B cell (primary cell): ENCODE data around the gene MARK4. TPM values are rescaled to one million over a fixed set of nuclear protein-coding genes. Genes with fewer than 3 reads are reported as not detected.

Experiments used
- ATAC-seq: fragments of 200-7000 bp; cut with Tn5 transposase; one replicate; pipeline ENCODE4 v1.10.0; 2021; ENCODE audit warnings: low read depth, mild to moderate bottlenecking, moderate number of reproducible peaks, moderate library complexity
- CTCF ChIA-PET: fragments of 350-600 bp; sonication (Branson Sonifier 250); formaldehyde crosslinking; loops from one replicate; lab custom pipeline; 2021; ENCODE audit warnings: antibody characterized with exemption, inconsistent platforms; lab: Charles Lee
- POLR2A ChIA-PET: fragments of 350-600 bp; sonication (Branson Sonifier 250); formaldehyde crosslinking; loops from one replicate; lab custom pipeline; 2021; ENCODE audit warnings: antibody characterized with exemption; lab: Charles Lee
- DNase-seq: peaks from one replicate; pipeline ENCODE4 v3.0.0; 2013
- H2AFZ ChIP-seq: 2 replicates; pipeline ENCODE4 v1.6.1; 2012; ENCODE audit warnings: mild to moderate bottlenecking, low read depth, low read length; ENCODE audit not compliant: insufficient read depth, poor library complexity, severe bottlenecking
- H3K27ac ChIP-seq, 2 donors: 1 replicate in 1 of 2; 2 replicates in 1 of 2; pipeline ENCODE4 v1.5.1; 2012 to 2013; ENCODE audit warnings: low read length in 2 of 2, mild to moderate bottlenecking in 2 of 2, moderate library complexity in 1 of 2
- H3K27me3 ChIP-seq, 4 experiments: fragments of 200-600 bp in 1 of 4; sonication (generic) in 1 of 4; replicated peaks in 1 of 4; 1 replicate in 2 of 4; 2 replicates in 2 of 4; pipeline versions ENCODE4 v1.6.1 to v1.7.0; 2013 to 2016; ENCODE audit warnings: low read length in 3 of 4, mild to moderate bottlenecking in 2 of 4, mixed read lengths in 1 of 4, moderate library complexity in 1 of 4; ENCODE audit not compliant: insufficient read depth in 4 of 4, control insufficient read depth in 3 of 4; ENCODE audit errors: control extremely low read depth in 1 of 4
- H3K36me3 ChIP-seq, 2 experiments: replicated peaks in 1 of 2; 1 replicate in 1 of 2; 2 replicates in 1 of 2; pipeline versions ENCODE4 v1.6.1 to v1.7.1; 2013; ENCODE audit warnings: low read length in 1 of 2; ENCODE audit not compliant: insufficient read depth in 2 of 2, control insufficient read depth in 1 of 2; ENCODE audit errors: control extremely low read depth in 1 of 2, extremely low read depth in 1 of 2
- H3K4me1 ChIP-seq, 2 donors: fragments of 200-600 bp in 1 of 2; sonication (generic) in 1 of 2; 1 replicate in 1 of 2; 2 replicates in 1 of 2; pipeline versions ENCODE4 v1.5.1 to v1.6.1; 2013 to 2017; ENCODE audit warnings: low read length in 2 of 2; ENCODE audit not compliant: control insufficient read depth in 2 of 2, insufficient read depth in 2 of 2
- H3K4me2 ChIP-seq: replicated peaks from 2 replicates; pipeline ENCODE3; 2012; ENCODE audit warnings: mild to moderate bottlenecking, low read depth, low read length; ENCODE audit not compliant: poor library complexity, severe bottlenecking
- H3K4me3 ChIP-seq, 5 experiments: fragments of 200-600 bp in 1 of 5; sonication (generic) in 1 of 5; 1 replicate in 3 of 5; 2 replicates in 2 of 5; pipeline versions ENCODE4 v1.5.1 to v1.7.0; 2011 to 2016; ENCODE audit warnings: low read length in 4 of 5, mild to moderate bottlenecking in 4 of 5, low read depth in 2 of 5, control low read depth in 1 of 5, moderate library complexity in 1 of 5; ENCODE audit not compliant: insufficient read depth in 1 of 5; ENCODE audit errors: control extremely low read depth in 1 of 5, extremely low read depth in 1 of 5
- H3K79me2 ChIP-seq: fragments of 200-600 bp; sonication (generic); one replicate; pipeline ENCODE4 v1.6.0; 2016; ENCODE audit warnings: low read length; ENCODE audit not compliant: control insufficient read depth, insufficient read depth
- H3K9ac ChIP-seq: fragments of 200-600 bp; sonication (generic); 2 replicates; pipeline ENCODE4 v1.6.1; 2017; ENCODE audit warnings: mild to moderate bottlenecking, low read length, moderate library complexity
- H3K9me3 ChIP-seq, 3 donors: one replicate each; pipeline versions ENCODE4 v1.6.1 to v1.7.1; 2013; ENCODE audit warnings: low read length in 2 of 3; ENCODE audit not compliant: control insufficient read depth in 2 of 3, insufficient read depth in 1 of 3; ENCODE audit errors: control extremely low read depth in 1 of 3
- H4K20me1 ChIP-seq: 2 replicates; pipeline ENCODE4 v1.6.0; 2012; ENCODE audit warnings: mild to moderate bottlenecking, low read length; ENCODE audit not compliant: insufficient read depth, control insufficient read depth, poor library complexity, severe bottlenecking
- H3K27ac Mint-ChIP-seq: one replicate; pipeline ENCODE4 v1.8.0; 2021; ENCODE audit warnings: mixed read lengths
- H3K27me3 Mint-ChIP-seq: one replicate; pipeline ENCODE4 v1.8.0; 2021; ENCODE audit warnings: mixed read lengths
- H3K4me1 Mint-ChIP-seq: one replicate; pipeline ENCODE4 v1.8.0; 2021; ENCODE audit warnings: mixed read lengths
- H3K4me3 Mint-ChIP-seq: one replicate; pipeline ENCODE4 v1.8.0; 2021; ENCODE audit warnings: mixed read lengths
- H3K9me3 Mint-ChIP-seq: one replicate; pipeline ENCODE4 v1.8.0; 2022; ENCODE audit warnings: mixed read lengths; ENCODE audit not compliant: insufficient read depth
- CTCF ChIP-seq: fragments of 200-600 bp; IDR thresholded peaks from one replicate; pipeline ENCODE4 v1.8.0; 2022; ENCODE audit warnings: antibody characterized with exemption, mild to moderate bottlenecking
- EZH2 ChIP-seq: IDR thresholded peaks from 2 replicates; pipeline ENCODE4 v1.6.1; 2012; ENCODE audit warnings: borderline replicate concordance, low read depth, mild to moderate bottlenecking, moderate library complexity, low read length; ENCODE audit not compliant: insufficient read depth, poor library complexity, severe bottlenecking
- WGBS: methylation state at CpG from one replicate; pipeline ENCODE4 v1.1.5; 2013; ENCODE audit warnings: missing lambda C conversion rate; ENCODE audit not compliant: insufficient coverage; 5-methylcytosine and 5-hydroxymethylcytosine counted together
- intact Hi-C: fragments of 100-400 bp; cut with micrococcal nuclease; formaldehyde crosslinking; loops from one replicate; pipeline ENCODE4 v1.10.0; 2022
- polyA plus RNA-seq: library from polyadenylated mRNA; depleted of rRNA; stranded (reverse); fragments of >200 nt; gene quantifications from 2 replicates; pipeline ENCODE4 v1.2.3, GENCODE V29; 2012
- total RNA-seq, 2 donors: library from RNA; stranded (reverse); fragments of 120-200 nt in 1 of 2; gene quantifications; 1 replicate in 1 of 2; 2 replicates in 1 of 2; pipeline versions ENCODE4 v1.2.3 to v1.2.4, GENCODE V29; 2013 to 2022

MARK4 gene
- total and polyA plus RNA-seq, 2 donors (not counting 1 experiment from before 2014, with no cell fraction given), result 13.5 to 36.2 TPM

- TF ChIP-seq CTCF (no peak), EZH2 (no peak)
These were observed 5.8 kb downstream of the MARK4 start for GRCh38 chr19:45256836-45257235.

GRCh38 chr19:45258862-45259261, 7.8 kb downstream of the MARK4 start:
- Histone ChIP-seq H4K20me1 (peaks cover 33% of the 10 kb centered on the region), H3K27me3 (no peaks in the 10 kb centered on the region), H3K27ac (no peak overlapping the region), H3K4me2 (no peak overlapping the region), H3K36me3 (peaks cover 0 to 2% of the 10 kb centered on the region in 2 experiments), H3K9ac (no peak overlapping the region), H3K4me3 (no peak overlapping the region), H3K9me3 (no peaks in the 10 kb centered on the region), H3K79me2 (peaks cover 20% of the 10 kb centered on the region), H2AFZ (no peak overlapping the region), H3K4me1 (peaks cover 0 to 2% of the 10 kb centered on the region in 2 donors)
- POLR2A ChIA-PET, result no interaction called here
- DNase-seq (no peak), ATAC-seq (no peak)
- Mint-ChIP-seq H3K4me1 (peaks cover 9% of the 10 kb centered on the region), H3K27me3 (no peaks in the 10 kb centered on the region), H3K4me3 (no peak overlapping the region), H3K27ac (no peak overlapping the region), H3K9me3 (no peaks in the 10 kb centered on the region)
- CTCF ChIA-PET, result interaction anchor here (0.6 to 1.5 kb wide), 2 partner anchors 10 to 219 kb away, joined by 4 to 5 read pairs; no protein-coding TSS in a partner anchor
- no peak for TF ChIP-seq CTCF
- no peak for TF ChIP-seq EZH2
- intact Hi-C loops, result no loop called here
- over 99% methylated on average over 16 of the region's 19 CpGs for WGBS

More at GRCh38 chr19:45256836-45257235, 5.8 kb downstream of the MARK4 start:
- H3K4me3 ChIP-seq, result no peak overlapping the region
- H3K4me1 Mint-ChIP-seq, result peaks cover 28% of the 10 kb centered on the region
- peaks cover 40% of the 10 kb centered on the region for H3K79me2 ChIP-seq
- H3K4me1 ChIP-seq, result peaks cover 18 to 23% of the 10 kb centered on the region in 2 donors
- no peak for DNase-seq
- no peaks in the 10 kb centered on the region for H3K9me3 Mint-ChIP-seq
- peaks cover 51% of the 10 kb centered on the region for H4K20me1 ChIP-seq
- no peak overlapping the region for H3K4me3 Mint-ChIP-seq
- H3K4me2 ChIP-seq, result no peak overlapping the region
- intact Hi-C loops, result no loop called here
- H3K27ac ChIP-seq, result no peak overlapping the region
- H3K27ac Mint-ChIP-seq, result no peak overlapping the region
- no peaks in the 10 kb centered on the region for H3K27me3 Mint-ChIP-seq
- no peak overlapping the region for H2AFZ ChIP-seq
- peaks cover 0 to 2% of the 10 kb centered on the region in 2 experiments for H3K36me3 ChIP-seq
- POLR2A ChIA-PET, result no interaction called here
- 100% methylated on average over 2 of the region's 4 CpGs for WGBS
- no peaks in the 10 kb centered on the region for H3K27me3 ChIP-seq
- ATAC-seq, result no peak
- H3K9me3 ChIP-seq, result no peaks in the 10 kb centered on the region
- CTCF ChIA-PET, result interaction anchor here (1.3 kb wide), 1 partner anchor 268 kb away, joined by 3 read pairs; no protein-coding TSS in a partner anchor
- no peak overlapping the region for H3K9ac ChIP-seq
